ENCODE data around the gene JOSD2.

JOSD2 gene

GRCh38 chr19:50488389-50489194 lies 22.4 kb downstream of the JOSD2 start:
- H2AFZ ChIP-seq (ENCODE audit: low read length) = no peak overlapping the region
- no peaks in the 10 kb centered on the region for H3K79me2 ChIP-seq (ENCODE audit: low read length)
- H3K27me3 ChIP-seq (replicated peaks; ENCODE audit: insufficient read depth, low read length) = no peaks in the 10 kb centered on the region
- no peaks in the 10 kb centered on the region for H3K9me3 ChIP-seq (replicated peaks; ENCODE audit: insufficient read depth, low read length)
- H3K4me1 ChIP-seq (ENCODE audit: low read length) = no peaks in the 10 kb centered on the region
- H4K20me1 ChIP-seq (ENCODE audit: insufficient read depth, low read length) = no peaks in the 10 kb centered on the region
- H3K9ac ChIP-seq (ENCODE audit: low read length) = no peak overlapping the region
- H3K27ac ChIP-seq (ENCODE audit: low read length) = no peak overlapping the region
- DNase-seq = no peak
- no peak for TF ChIP-seq EZH2 (optimal IDR thresholded peaks at IDR 0.05; ENCODE audit: low read depth, low read length)
- no peak for TF ChIP-seq EZH2phosphoT487 (IDR thresholded peaks at IDR 0.05; ENCODE audit: low read length)
- no peak for TF ChIP-seq CTCF (IDR thresholded peaks at IDR 0.05; ENCODE audit: low read length)
- H3K36me3 ChIP-seq (replicated peaks; ENCODE audit: insufficient read depth, low read length) = no peaks in the 10 kb centered on the region
- no peak overlapping the region for H3K4me3 ChIP-seq (ENCODE audit: low read length)
- H3K9me2 ChIP-seq (replicated peaks; ENCODE audit: insufficient read depth, low read length) = no peaks in the 10 kb centered on the region
- no peak overlapping the region for H3K4me2 ChIP-seq (ENCODE audit: low read depth, low read length)
- H3F3A ChIP-seq (ENCODE audit: insufficient read depth, low read length) = no peaks in the 10 kb centered on the region

- Histone ChIP-seq H3K4me1 (ENCODE audit: low read length) (no peaks in the 10 kb centered on the region), H3K9ac (ENCODE audit: low read length) (no peak overlapping the region), H3K4me3 (ENCODE audit: low read length) (no peak overlapping the region), H3K36me3 (replicated peaks; ENCODE audit: insufficient read depth, low read length) (0 out of 2 replicates have a peak, but pooled peaks cover 5% of the 10 kb centered on the region), H3K79me2 (ENCODE audit: low read length) (no peaks in the 10 kb centered on the region), H3F3A (ENCODE audit: insufficient read depth, low read length) (no peaks in the 10 kb centered on the region), H3K27me3 (replicated peaks; ENCODE audit: insufficient read depth, low read length) (no peaks in the 10 kb centered on the region), H3K27ac (ENCODE audit: low read length) (no peak overlapping the region), H3K9me2 (replicated peaks; ENCODE audit: insufficient read depth, low read length) (no peaks in the 10 kb centered on the region), H2AFZ (ENCODE audit: low read length) (no peak overlapping the region), H3K4me2 (ENCODE audit: low read depth, low read length) (no peak overlapping the region), H4K20me1 (ENCODE audit: insufficient read depth, low read length) (no peaks in the 10 kb centered on the region), H3K9me3 (replicated peaks; ENCODE audit: insufficient read depth, low read length) (no peaks in the 10 kb centered on the region)
- DNase-seq = peak; percentile 37
- no peak for TF ChIP-seq EZH2 (optimal IDR thresholded peaks at IDR 0.05; ENCODE audit: low read depth, low read length)
- TF ChIP-seq CTCF (IDR thresholded peaks at IDR 0.05; ENCODE audit: low read length) = peak; percentile 60
Observed at GRCh38 chr19:50486823-50487515, 24.0 kb downstream of the JOSD2 start.

GRCh38 chr19:50485284-50485955 lies 25.6 kb downstream of the JOSD2 start:
- DNase-seq = no peak
- H3K79me2 ChIP-seq (ENCODE audit: low read length) = no peaks in the 10 kb centered on the region
- no peaks in the 10 kb centered on the region for H3K4me1 ChIP-seq (ENCODE audit: low read length)
- H3K4me2 ChIP-seq (ENCODE audit: low read depth, low read length) = no peak overlapping the region
- H3K27ac ChIP-seq (ENCODE audit: low read length) = no peak overlapping the region
- H3K4me3 ChIP-seq (ENCODE audit: low read length) = no peak overlapping the region
- H3K9ac ChIP-seq (ENCODE audit: low read length) = no peak overlapping the region
- H3K36me3 ChIP-seq (replicated peaks; ENCODE audit: insufficient read depth, low read length) = 0 out of 2 replicates have a peak, but pooled peaks cover 5% of the 10 kb centered on the region
- H3K9me2 ChIP-seq (replicated peaks; ENCODE audit: insufficient read depth, low read length) = no peaks in the 10 kb centered on the region
- H3F3A ChIP-seq (ENCODE audit: insufficient read depth, low read length) = no peaks in the 10 kb centered on the region
- TF ChIP-seq EZH2phosphoT487 (IDR thresholded peaks at IDR 0.05; ENCODE audit: low read length) = no peak
- no peak for TF ChIP-seq CTCF (IDR thresholded peaks at IDR 0.05; ENCODE audit: low read length)
- no peak for TF ChIP-seq EZH2 (optimal IDR thresholded peaks at IDR 0.05; ENCODE audit: low read depth, low read length)
- no peaks in the 10 kb centered on the region for H4K20me1 ChIP-seq (ENCODE audit: insufficient read depth, low read length)
- no peak overlapping the region for H2AFZ ChIP-seq (ENCODE audit: low read length)
- H3K9me3 ChIP-seq (replicated peaks; ENCODE audit: insufficient read depth, low read length) = no peaks in the 10 kb centered on the region
- H3K27me3 ChIP-seq (replicated peaks; ENCODE audit: insufficient read depth, low read length) = no peaks in the 10 kb centered on the region
